GM23338 (cell line): ENCODE data around the gene TRAM2. TPM values are rescaled to one million over a fixed set of nuclear protein-coding genes. Genes with fewer than 3 reads are reported as not detected.

Source experiments
- ATAC-seq: fragments of 200-7000 bp; cut with Tn5 transposase; 3 replicates; pipeline ENCODE4 v1.9.1; 2020
- DNase-seq: peaks from one replicate; pipeline ENCODE4 v3.0.0-alpha.2; 2015; ENCODE audit warnings: low spot score
- H2AFZ ChIP-seq: fragments of 200-600 bp; sonication (generic); 2 replicates; pipeline ENCODE4 v1.8.0; 2016; ENCODE audit warnings: antibody characterized with exemption, mild to moderate bottlenecking, moderate library complexity
- H3F3A ChIP-seq: fragments of 200-600 bp; sonication (generic); replicated peaks from 2 replicates; pipeline ENCODE4 v1.8.0; 2017; ENCODE audit warnings: antibody characterized with exemption, mixed run types, low read depth
- H3K27ac ChIP-seq: fragments of 200-600 bp; sonication (generic); 2 replicates; pipeline ENCODE4 v1.6.1; 2016; ENCODE audit warnings: low read depth
- H3K27me3 ChIP-seq: fragments of 200-600 bp; sonication (generic); 2 replicates; pipeline ENCODE4 v1.8.0; 2016; ENCODE audit warnings: mild to moderate bottlenecking, mixed run types, moderate library complexity; ENCODE audit not compliant: insufficient read depth
- H3K36me3 ChIP-seq: fragments of 200-600 bp; sonication (generic); 2 replicates; pipeline ENCODE4 v1.8.0; 2016; ENCODE audit warnings: mild to moderate bottlenecking; ENCODE audit not compliant: insufficient read depth
- H3K4me1 ChIP-seq: fragments of 200-600 bp; sonication (generic); 2 replicates; pipeline ENCODE4 v1.8.0; 2016; ENCODE audit warnings: mild to moderate bottlenecking, moderate library complexity; ENCODE audit not compliant: insufficient read depth
- H3K4me2 ChIP-seq: fragments of 200-600 bp; sonication (generic); 2 replicates; pipeline ENCODE4 v1.7.1; 2017; ENCODE audit warnings: mixed run types
- H3K4me3 ChIP-seq: fragments of 200-600 bp; sonication (generic); 2 replicates; pipeline ENCODE4 v1.6.1; 2016; ENCODE audit warnings: mixed run types
- H3K79me2 ChIP-seq: fragments of 200-600 bp; sonication (generic); replicated peaks from 2 replicates; pipeline ENCODE4 v1.8.0; 2017; ENCODE audit warnings: mild to moderate bottlenecking; ENCODE audit not compliant: insufficient read depth
- H3K9me2 ChIP-seq: fragments of 200-600 bp; sonication (generic); 2 replicates; pipeline ENCODE4 v1.8.0; 2017; ENCODE audit not compliant: insufficient read depth
- H4K20me1 ChIP-seq: fragments of 200-600 bp; sonication (generic); replicated peaks from 2 replicates; pipeline ENCODE4 v1.8.0; 2017; ENCODE audit warnings: mild to moderate bottlenecking; ENCODE audit not compliant: insufficient read depth
- H3K27ac Mint-ChIP-seq: 2 replicates; pipeline ENCODE4 v1.8.0; 2020; ENCODE audit warnings: inconsistent platforms, mild to moderate bottlenecking, moderate library complexity, mixed read lengths
- H3K27me3 Mint-ChIP-seq: 3 replicates; pipeline ENCODE4 v1.8.0; 2022; ENCODE audit warnings: low read depth, mild to moderate bottlenecking, moderate library complexity, mixed read lengths, inconsistent platforms; ENCODE audit not compliant: insufficient read depth, poor library complexity
- H3K36me3 Mint-ChIP-seq: 3 replicates; pipeline ENCODE4 v1.8.0; 2021; ENCODE audit warnings: low read depth, mild to moderate bottlenecking, inconsistent platforms, moderate library complexity, mixed read lengths
- H3K4me1 Mint-ChIP-seq: 3 replicates; pipeline ENCODE4 v1.8.0; 2020; ENCODE audit warnings: mild to moderate bottlenecking, inconsistent platforms, mixed read lengths
- H3K4me3 Mint-ChIP-seq: 3 replicates; pipeline ENCODE4 v1.8.0; 2021; ENCODE audit warnings: moderate library complexity, mild to moderate bottlenecking, inconsistent platforms, mixed read lengths
- H3K9me3 Mint-ChIP-seq: 3 replicates; pipeline ENCODE4 v1.8.0; 2020; ENCODE audit warnings: moderate library complexity, mild to moderate bottlenecking, inconsistent platforms, mixed read lengths
- CREB1 ChIP-seq: fragments of 250-450 bp; sonication (Bioruptor Pico); IDR thresholded peaks from 2 replicates; pipeline ENCODE4 v1.5.0; 2020; ENCODE audit warnings: low read depth, mild to moderate bottlenecking, moderate library complexity
- EZH2 ChIP-seq: fragments of 200-600 bp; sonication (generic); IDR thresholded peaks from one replicate; pipeline ENCODE4 v1.8.0; 2017; ENCODE audit warnings: antibody characterized with exemption, mild to moderate bottlenecking, low read depth; ENCODE audit not compliant: unreplicated experiment
- EZH2phosphoT487 ChIP-seq: fragments of 200-600 bp; sonication (generic); IDR thresholded peaks from one replicate; pipeline ENCODE4 v1.8.1; 2018; ENCODE audit warnings: antibody characterized with exemption; ENCODE audit not compliant: unreplicated experiment
- JUNB ChIP-seq: IDR thresholded peaks from one replicate; pipeline ENCODE4 v1.6.1; 2016; ENCODE audit warnings: antibody characterized with exemption; ENCODE audit not compliant: unreplicated experiment
- NANOG ChIP-seq: IDR thresholded peaks from 2 replicates; pipeline ENCODE4 v1.6.1; 2016; ENCODE audit warnings: antibody characterized with exemption, borderline replicate concordance
- POLR2AphosphoS5 ChIP-seq: IDR thresholded peaks from 2 replicates; pipeline ENCODE4 v1.6.1; 2016; ENCODE audit warnings: antibody characterized with exemption, low read depth
- STAT1 ChIP-seq: IDR thresholded peaks from one replicate; pipeline ENCODE4 v1.6.1; 2016; ENCODE audit warnings: antibody characterized with exemption; ENCODE audit not compliant: unreplicated experiment
- ZNF114 ChIP-seq: fragments of 250-450 bp; sonication (Bioruptor Pico); IDR thresholded peaks from 2 replicates; pipeline ENCODE4 v1.5.0; 2020; ENCODE audit warnings: mild to moderate bottlenecking, moderate library complexity
- ZNF331 ChIP-seq: fragments of 250-450 bp; sonication (Bioruptor Pico); IDR thresholded peaks from 2 replicates; pipeline ENCODE4 v1.5.0; 2020; ENCODE audit warnings: low read depth, mild to moderate bottlenecking, moderate library complexity
- polyA plus RNA-seq: library from polyadenylated mRNA; unstranded; fragments of >200 nt; fragmentation: Nextera tagmentation; extraction: Ambion mirVana; gene quantifications from 2 replicates; pipeline ENCODE4 v1.2.1, GENCODE V29; 2016
- total RNA-seq: library from RNA; depleted of rRNA; stranded (reverse); fragments of >200 nt; shearing (Covaris generic); gene quantifications from 2 replicates; pipeline ENCODE4 v1.2.3, GENCODE V29; 2014
- TF ChIP-seq, protein P1 (sequence below): fragments of 250-450 bp; sonication (Bioruptor Pico); IDR thresholded peaks from 2 replicates; pipeline ENCODE4 v1.5.0; 2020; ENCODE audit warnings: mild to moderate bottlenecking, moderate library complexity
- TF ChIP-seq, protein P2 (sequence below): IDR thresholded peaks from 2 replicates; pipeline ENCODE4 v1.6.1; 2016; ENCODE audit warnings: antibody characterized with exemption
- TF ChIP-seq, protein P3 (sequence below), 2 experiments: fragments of 200-600 bp in 1 of 2; sonication (generic) in 1 of 2; conservative IDR thresholded peaks; 2 replicates each; pipeline versions ENCODE4 v1.5.1 to v1.6.1; 2016 to 2017; ENCODE audit warnings: antibody characterized with exemption in 2 of 2, low read depth in 2 of 2, mild to moderate bottlenecking in 2 of 2, moderate library complexity in 1 of 2
- TF ChIP-seq, protein P4 (sequence below): IDR thresholded peaks from one replicate; pipeline ENCODE4 v1.6.1; 2018; ENCODE audit warnings: antibody characterized with exemption; ENCODE audit not compliant: unreplicated experiment

The TRAM2 gene
- total and polyA plus RNA-seq, 2 experiments from 2014 or later = 4.0 to 14.0 TPM

DNA sequence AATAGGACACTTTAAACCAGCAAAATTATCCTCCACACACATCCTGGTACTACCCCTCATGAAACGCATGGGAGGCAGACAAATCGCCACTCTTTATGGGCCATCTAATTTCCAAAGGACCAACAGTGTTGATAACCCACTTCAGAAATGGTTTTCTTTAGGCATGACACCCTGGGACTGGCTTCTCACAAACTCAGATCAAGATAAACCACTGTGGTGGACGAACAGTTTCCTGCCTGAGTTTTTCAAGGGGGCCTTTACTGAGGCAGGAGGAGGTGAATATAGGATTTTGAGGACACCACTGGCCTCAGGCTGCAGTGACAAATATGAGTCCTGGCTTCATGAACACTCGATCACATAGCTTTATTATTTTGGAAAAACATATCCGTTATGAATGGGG is 26.0 kb downstream of the TRAM2 start:
- H3K4me1 Mint-ChIP-seq = peaks cover 47% of the 10 kb centered on the region
- Histone ChIP-seq H3K9me2 (no peaks in the 10 kb centered on the region), H3K27ac (no peak overlapping the region), H3F3A (0 out of 2 replicates have a peak, but pooled peaks cover 11% of the 10 kb centered on the region), H3K4me1 (peaks cover 25% of the 10 kb centered on the region), H3K4me2 (peak overlapping the region; percentile 69; the same call in 1 of the 2 replicates), H3K4me3 (no peak overlapping the region), H2AFZ (no peak overlapping the region), H3K27me3 (no peaks in the 10 kb centered on the region), H3K36me3 (no peaks in the 10 kb centered on the region), H3K79me2 (peaks cover 69% of the 10 kb centered on the region), H4K20me1 (peaks cover 3% of the 10 kb centered on the region)
- peak overlapping the region; percentile 72; the same call in 1 of the 2 replicates for H3K27ac Mint-ChIP-seq
- DNase-seq (no peak), ATAC-seq (no peak)
- no peaks in the 10 kb centered on the region for H3K36me3 Mint-ChIP-seq
- H3K9me3 Mint-ChIP-seq = no peaks in the 10 kb centered on the region
- H3K27me3 Mint-ChIP-seq = peaks cover 5% of the 10 kb centered on the region
- H3K4me3 Mint-ChIP-seq = no peak overlapping the region
- TF ChIP-seq, protein P1, sequence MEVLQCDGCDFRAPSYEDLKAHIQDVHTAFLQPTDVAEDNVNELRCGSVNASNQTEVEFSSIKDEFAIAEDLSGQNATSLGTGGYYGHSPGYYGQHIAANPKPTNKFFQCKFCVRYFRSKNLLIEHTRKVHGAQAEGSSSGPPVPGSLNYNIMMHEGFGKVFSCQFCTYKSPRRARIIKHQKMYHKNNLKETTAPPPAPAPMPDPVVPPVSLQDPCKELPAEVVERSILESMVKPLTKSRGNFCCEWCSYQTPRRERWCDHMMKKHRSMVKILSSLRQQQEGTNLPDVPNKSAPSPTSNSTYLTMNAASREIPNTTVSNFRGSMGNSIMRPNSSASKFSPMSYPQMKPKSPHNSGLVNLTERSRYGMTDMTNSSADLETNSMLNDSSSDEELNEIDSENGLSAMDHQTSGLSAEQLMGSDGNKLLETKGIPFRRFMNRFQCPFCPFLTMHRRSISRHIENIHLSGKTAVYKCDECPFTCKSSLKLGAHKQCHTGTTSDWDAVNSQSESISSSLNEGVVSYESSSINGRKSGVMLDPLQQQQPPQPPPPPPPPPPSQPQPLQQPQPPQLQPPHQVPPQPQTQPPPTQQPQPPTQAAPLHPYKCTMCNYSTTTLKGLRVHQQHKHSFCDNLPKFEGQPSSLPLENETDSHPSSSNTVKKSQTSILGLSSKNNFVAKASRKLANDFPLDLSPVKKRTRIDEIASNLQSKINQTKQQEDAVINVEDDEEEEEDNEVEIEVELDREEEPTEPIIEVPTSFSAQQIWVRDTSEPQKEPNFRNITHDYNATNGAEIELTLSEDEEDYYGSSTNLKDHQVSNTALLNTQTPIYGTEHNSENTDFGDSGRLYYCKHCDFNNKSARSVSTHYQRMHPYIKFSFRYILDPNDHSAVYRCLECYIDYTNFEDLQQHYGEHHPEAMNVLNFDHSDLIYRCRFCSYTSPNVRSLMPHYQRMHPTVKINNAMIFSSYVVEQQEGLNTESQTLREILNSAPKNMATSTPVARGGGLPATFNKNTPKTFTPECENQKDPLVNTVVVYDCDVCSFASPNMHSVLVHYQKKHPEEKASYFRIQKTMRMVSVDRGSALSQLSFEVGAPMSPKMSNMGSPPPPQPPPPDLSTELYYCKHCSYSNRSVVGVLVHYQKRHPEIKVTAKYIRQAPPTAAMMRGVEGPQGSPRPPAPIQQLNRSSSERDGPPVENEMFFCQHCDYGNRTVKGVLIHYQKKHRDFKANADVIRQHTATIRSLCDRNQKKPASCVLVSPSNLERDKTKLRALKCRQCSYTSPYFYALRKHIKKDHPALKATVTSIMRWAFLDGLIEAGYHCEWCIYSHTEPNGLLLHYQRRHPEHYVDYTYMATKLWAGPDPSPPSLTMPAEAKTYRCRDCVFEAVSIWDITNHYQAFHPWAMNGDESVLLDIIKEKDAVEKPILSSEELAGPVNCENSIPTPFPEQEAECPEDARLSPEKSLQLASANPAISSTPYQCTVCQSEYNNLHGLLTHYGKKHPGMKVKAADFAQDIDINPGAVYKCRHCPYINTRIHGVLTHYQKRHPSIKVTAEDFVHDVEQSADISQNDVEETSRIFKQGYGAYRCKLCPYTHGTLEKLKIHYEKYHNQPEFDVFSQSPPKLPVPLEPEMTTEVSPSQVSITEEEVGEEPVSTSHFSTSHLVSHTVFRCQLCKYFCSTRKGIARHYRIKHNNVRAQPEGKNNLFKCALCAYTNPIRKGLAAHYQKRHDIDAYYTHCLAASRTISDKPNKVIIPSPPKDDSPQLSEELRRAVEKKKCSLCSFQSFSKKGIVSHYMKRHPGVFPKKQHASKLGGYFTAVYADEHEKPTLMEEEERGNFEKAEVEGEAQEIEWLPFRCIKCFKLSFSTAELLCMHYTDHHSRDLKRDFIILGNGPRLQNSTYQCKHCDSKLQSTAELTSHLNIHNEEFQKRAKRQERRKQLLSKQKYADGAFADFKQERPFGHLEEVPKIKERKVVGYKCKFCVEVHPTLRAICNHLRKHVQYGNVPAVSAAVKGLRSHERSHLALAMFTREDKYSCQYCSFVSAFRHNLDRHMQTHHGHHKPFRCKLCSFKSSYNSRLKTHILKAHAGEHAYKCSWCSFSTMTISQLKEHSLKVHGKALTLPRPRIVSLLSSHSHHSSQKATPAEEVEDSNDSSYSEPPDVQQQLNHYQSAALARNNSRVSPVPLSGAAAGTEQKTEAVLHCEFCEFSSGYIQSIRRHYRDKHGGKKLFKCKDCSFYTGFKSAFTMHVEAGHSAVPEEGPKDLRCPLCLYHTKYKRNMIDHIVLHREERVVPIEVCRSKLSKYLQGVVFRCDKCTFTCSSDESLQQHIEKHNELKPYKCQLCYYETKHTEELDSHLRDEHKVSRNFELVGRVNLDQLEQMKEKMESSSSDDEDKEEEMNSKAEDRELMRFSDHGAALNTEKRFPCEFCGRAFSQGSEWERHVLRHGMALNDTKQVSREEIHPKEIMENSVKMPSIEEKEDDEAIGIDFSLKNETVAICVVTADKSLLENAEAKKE = no peak
- TF ChIP-seq, protein P2, sequence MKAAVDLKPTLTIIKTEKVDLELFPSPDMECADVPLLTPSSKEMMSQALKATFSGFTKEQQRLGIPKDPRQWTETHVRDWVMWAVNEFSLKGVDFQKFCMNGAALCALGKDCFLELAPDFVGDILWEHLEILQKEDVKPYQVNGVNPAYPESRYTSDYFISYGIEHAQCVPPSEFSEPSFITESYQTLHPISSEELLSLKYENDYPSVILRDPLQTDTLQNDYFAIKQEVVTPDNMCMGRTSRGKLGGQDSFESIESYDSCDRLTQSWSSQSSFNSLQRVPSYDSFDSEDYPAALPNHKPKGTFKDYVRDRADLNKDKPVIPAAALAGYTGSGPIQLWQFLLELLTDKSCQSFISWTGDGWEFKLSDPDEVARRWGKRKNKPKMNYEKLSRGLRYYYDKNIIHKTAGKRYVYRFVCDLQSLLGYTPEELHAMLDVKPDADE = no peak
- TF ChIP-seq CREB1 = no peak
- TF ChIP-seq EZH2 = no peak
- no peak for TF ChIP-seq ZNF331
- TF ChIP-seq ZNF114 = no peak
- TF ChIP-seq STAT1 = no peak
- TF ChIP-seq EZH2phosphoT487 = no peak
- TF ChIP-seq NANOG = no peak
- TF ChIP-seq, protein P3, sequence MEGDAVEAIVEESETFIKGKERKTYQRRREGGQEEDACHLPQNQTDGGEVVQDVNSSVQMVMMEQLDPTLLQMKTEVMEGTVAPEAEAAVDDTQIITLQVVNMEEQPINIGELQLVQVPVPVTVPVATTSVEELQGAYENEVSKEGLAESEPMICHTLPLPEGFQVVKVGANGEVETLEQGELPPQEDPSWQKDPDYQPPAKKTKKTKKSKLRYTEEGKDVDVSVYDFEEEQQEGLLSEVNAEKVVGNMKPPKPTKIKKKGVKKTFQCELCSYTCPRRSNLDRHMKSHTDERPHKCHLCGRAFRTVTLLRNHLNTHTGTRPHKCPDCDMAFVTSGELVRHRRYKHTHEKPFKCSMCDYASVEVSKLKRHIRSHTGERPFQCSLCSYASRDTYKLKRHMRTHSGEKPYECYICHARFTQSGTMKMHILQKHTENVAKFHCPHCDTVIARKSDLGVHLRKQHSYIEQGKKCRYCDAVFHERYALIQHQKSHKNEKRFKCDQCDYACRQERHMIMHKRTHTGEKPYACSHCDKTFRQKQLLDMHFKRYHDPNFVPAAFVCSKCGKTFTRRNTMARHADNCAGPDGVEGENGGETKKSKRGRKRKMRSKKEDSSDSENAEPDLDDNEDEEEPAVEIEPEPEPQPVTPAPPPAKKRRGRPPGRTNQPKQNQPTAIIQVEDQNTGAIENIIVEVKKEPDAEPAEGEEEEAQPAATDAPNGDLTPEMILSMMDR (conservative IDR thresholded peaks at IDR 0.05; ENCODE audit: low read depth in 2 of 2) = no peak
- TF ChIP-seq POLR2AphosphoS5 = no peak
- TF ChIP-seq, protein P4, sequence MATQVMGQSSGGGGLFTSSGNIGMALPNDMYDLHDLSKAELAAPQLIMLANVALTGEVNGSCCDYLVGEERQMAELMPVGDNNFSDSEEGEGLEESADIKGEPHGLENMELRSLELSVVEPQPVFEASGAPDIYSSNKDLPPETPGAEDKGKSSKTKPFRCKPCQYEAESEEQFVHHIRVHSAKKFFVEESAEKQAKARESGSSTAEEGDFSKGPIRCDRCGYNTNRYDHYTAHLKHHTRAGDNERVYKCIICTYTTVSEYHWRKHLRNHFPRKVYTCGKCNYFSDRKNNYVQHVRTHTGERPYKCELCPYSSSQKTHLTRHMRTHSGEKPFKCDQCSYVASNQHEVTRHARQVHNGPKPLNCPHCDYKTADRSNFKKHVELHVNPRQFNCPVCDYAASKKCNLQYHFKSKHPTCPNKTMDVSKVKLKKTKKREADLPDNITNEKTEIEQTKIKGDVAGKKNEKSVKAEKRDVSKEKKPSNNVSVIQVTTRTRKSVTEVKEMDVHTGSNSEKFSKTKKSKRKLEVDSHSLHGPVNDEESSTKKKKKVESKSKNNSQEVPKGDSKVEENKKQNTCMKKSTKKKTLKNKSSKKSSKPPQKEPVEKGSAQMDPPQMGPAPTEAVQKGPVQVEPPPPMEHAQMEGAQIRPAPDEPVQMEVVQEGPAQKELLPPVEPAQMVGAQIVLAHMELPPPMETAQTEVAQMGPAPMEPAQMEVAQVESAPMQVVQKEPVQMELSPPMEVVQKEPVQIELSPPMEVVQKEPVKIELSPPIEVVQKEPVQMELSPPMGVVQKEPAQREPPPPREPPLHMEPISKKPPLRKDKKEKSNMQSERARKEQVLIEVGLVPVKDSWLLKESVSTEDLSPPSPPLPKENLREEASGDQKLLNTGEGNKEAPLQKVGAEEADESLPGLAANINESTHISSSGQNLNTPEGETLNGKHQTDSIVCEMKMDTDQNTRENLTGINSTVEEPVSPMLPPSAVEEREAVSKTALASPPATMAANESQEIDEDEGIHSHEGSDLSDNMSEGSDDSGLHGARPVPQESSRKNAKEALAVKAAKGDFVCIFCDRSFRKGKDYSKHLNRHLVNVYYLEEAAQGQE = no peak
- TF ChIP-seq JUNB = no peak
